HG03060 (cell line): ENCODE data around the gene PRKCB.

Experiments
- ATAC-seq: cut with Tn5 transposase; IDR thresholded peaks from one replicate; pipeline ENCODE4 v1.9.1; 2021; ENCODE audit warnings: low read depth, moderate number of reproducible peaks; ENCODE audit not compliant: unreplicated experiment

The PRKCB gene

GRCh38 chr16:23835390-23836077, at the start of gene PRKCB:
TSS of gene PRKCB (plus strand) at chr16:23835983.
- ATAC-seq, result no peak

- ATAC-seq, result no peak
Measured at GRCh38 chr16:23786964-23787561, 48.7 kb upstream of the PRKCB start.

- ATAC-seq, result no peak
Measured at GRCh38 chr16:23788685-23789084, 47.1 kb upstream of the PRKCB start.

- ATAC-seq, result no peak
Measured at GRCh38 chr16:23795378-23795777, 40.4 kb upstream of the PRKCB start.

- no peak for ATAC-seq
Measured at GRCh38 chr16:23796941-23797340, 38.8 kb upstream of the PRKCB start.

GRCh38 chr16:23801378-23801777, 34.4 kb upstream of the PRKCB start:
- no peak for ATAC-seq

GRCh38 chr16:23802776-23803175, 33.0 kb upstream of the PRKCB start:
- no peak for ATAC-seq

GRCh38 chr16:23803591-23804123, 32.1 kb upstream of the PRKCB start:
- ATAC-seq, result no peak

GRCh38 chr16:23807028-23807427, 28.8 kb upstream of the PRKCB start:
- no peak for ATAC-seq

GRCh38 chr16:23821467-23821866, 14.3 kb upstream of the PRKCB start:
- ATAC-seq, result no peak

- no peak for ATAC-seq
Measured at GRCh38 chr16:23821875-23822688, 13.7 kb upstream of the PRKCB start.

GRCh38 chr16:23823475-23824384, 12.1 kb upstream of the PRKCB start:
- no peak for ATAC-seq

GRCh38 chr16:23824909-23825308, 10.9 kb upstream of the PRKCB start:
- ATAC-seq, result no peak

GRCh38 chr16:23826528-23827045, 9.2 kb upstream of the PRKCB start:
- ATAC-seq, result peak; percentile 67

GRCh38 chr16:23827057-23827456, 8.7 kb upstream of the PRKCB start:
- no peak for ATAC-seq

- ATAC-seq, result no peak
Measured at GRCh38 chr16:23829454-23829853, 6.3 kb upstream of the PRKCB start.

GRCh38 chr16:23830276-23830675, 5.5 kb upstream of the PRKCB start:
- ATAC-seq, result no peak

- no peak for ATAC-seq
Measured at GRCh38 chr16:23832882-23833281, 2.9 kb upstream of the PRKCB start.

GRCh38 chr16:23833504-23833903, 2.3 kb upstream of the PRKCB start:
- ATAC-seq, result no peak
